K562 (cell line): Measurements from ENCODE around the gene VPREB3. TPM values are rescaled to one million over a fixed set of nuclear protein-coding genes. Genes with fewer than 3 reads are reported as not detected.

Experiments used
- ATAC-seq: fragments of 200-7000 bp; cut with Tn5 transposase; 3 replicates; pipeline ENCODE4 v1.9.1; 2020; ENCODE audit warnings: moderate library complexity
- BruUV-seq: library from RNA; stranded (reverse); fragments of 400-500 nt; replicated peaks from 2 replicates; lab custom pipeline; 2021; lab: Mats Ljungman, UMichigan
- CTCF ChIA-PET: fragments of 300-600 bp; formaldehyde crosslinking; extraction: SDS; loops from one replicate; lab custom pipeline; 2021; ENCODE audit warnings: low intra/inter-chr PET ratio; lab: Yijun Ruan, JAX
- POLR2A ChIA-PET: fragments of 300-600, 350-650 bp; sonication (Branson Sonifier 250); formaldehyde crosslinking; extraction: SDS; loops from one replicate; lab custom pipeline; 2021; ENCODE audit warnings: antibody characterized with exemption, inconsistent platforms; lab: Yijun Ruan, JAX
- DNase-seq, 4 experiments: peaks; one replicate each; pipeline versions ENCODE4 v3.0.0 to v3.0.0-alpha.2; 2011 to 2018; ENCODE audit warnings: low spot score in 3 of 4, mixed read lengths in 3 of 4; ENCODE audit errors: extremely low read depth in 1 of 4
- FAIRE-seq: peaks from 2 replicates; lab custom pipeline; 2011; peaks lifted over from hg19 to GRCh38; lab: Jason Lieb, UNC
- H2AFZ ChIP-seq: 2 replicates; pipeline ENCODE4 v1.6.0; 2011; ENCODE audit warnings: low read depth, low read length, control low read depth, inconsistent platforms
- H3K27ac ChIP-seq: fragments of 200-600 bp; 3 replicates; pipeline ENCODE4 v1.8.0; 2011; ENCODE audit warnings: low read depth, mild to moderate bottlenecking, control low read depth, inconsistent platforms, low read length, moderate library complexity, mixed read lengths; ENCODE audit errors: extremely low read depth
- H3K27me3 ChIP-seq, 2 experiments: fragments of 300-600 bp in 1 of 2; 2 replicates in 1 of 2; 3 replicates in 1 of 2; pipeline versions ENCODE4 v1.6.0 to v1.8.0; 2011; ENCODE audit warnings: inconsistent platforms in 2 of 2, low read length in 2 of 2, mild to moderate bottlenecking in 1 of 2, mixed read lengths in 1 of 2, moderate library complexity in 1 of 2; ENCODE audit not compliant: control insufficient read depth in 2 of 2, insufficient read depth in 2 of 2
- H3K36me3 ChIP-seq: fragments of 300-600 bp; 3 replicates; pipeline ENCODE4 v1.8.0; 2011; ENCODE audit warnings: mild to moderate bottlenecking, low read length, inconsistent platforms; ENCODE audit not compliant: control insufficient read depth, insufficient read depth
- H3K4me1 ChIP-seq, 2 experiments: fragments of 200-600 bp in 1 of 2; replicated peaks in 1 of 2; 2 replicates in 1 of 2; 3 replicates in 1 of 2; pipeline versions ENCODE4 v1.5.1 to v1.8.0; 2011; ENCODE audit warnings: inconsistent platforms in 2 of 2, low read length in 2 of 2, mild to moderate bottlenecking in 1 of 2, mixed read lengths in 1 of 2, moderate library complexity in 1 of 2; ENCODE audit not compliant: control insufficient read depth in 2 of 2, insufficient read depth in 2 of 2
- H3K4me2 ChIP-seq: 2 replicates; pipeline ENCODE4 v1.6.1; 2011; ENCODE audit warnings: low read length, control low read depth, inconsistent platforms, mixed read lengths; ENCODE audit not compliant: insufficient read depth
- H3K4me3 ChIP-seq: fragments of 200-600 bp; sonication (generic), shearing (Covaris generic); 2 replicates; pipeline ENCODE4 v1.5.1; 2016; ENCODE audit warnings: control low read depth, inconsistent platforms
- H3K79me2 ChIP-seq: fragments of 200-600 bp; 3 replicates; pipeline ENCODE4 v1.8.0; 2011; ENCODE audit warnings: low read length, inconsistent platforms; ENCODE audit not compliant: control insufficient read depth, insufficient read depth
- H3K9ac ChIP-seq, 2 experiments: 2 replicates each; pipeline versions ENCODE4 v1.6.0 to v1.6.1; 2011; ENCODE audit warnings: low read depth in 2 of 2, low read length in 2 of 2, control low read depth in 1 of 2, inconsistent platforms in 1 of 2, mild to moderate bottlenecking in 1 of 2, mixed read lengths in 1 of 2; ENCODE audit not compliant: insufficient read depth in 1 of 2
- H3K9me1 ChIP-seq: one replicate; pipeline ENCODE4 v1.6.0; 2011; ENCODE audit warnings: inconsistent platforms, mild to moderate bottlenecking, low read length, moderate library complexity; ENCODE audit not compliant: control insufficient read depth, insufficient read depth
- H3K9me3 ChIP-seq: replicated peaks from 2 replicates; pipeline ENCODE4 v1.5.1; 2011; ENCODE audit warnings: low read depth, low read length, inconsistent platforms; ENCODE audit not compliant: control insufficient read depth, insufficient read depth
- H4K20me1 ChIP-seq: replicated peaks from 2 replicates; pipeline ENCODE4 v1.6.1; 2011; ENCODE audit warnings: low read length, inconsistent platforms, mixed read lengths; ENCODE audit not compliant: control insufficient read depth, insufficient read depth
- CBFA2T3 ChIP-seq: fragments of 450-650 bp; IDR thresholded peaks from 2 replicates; pipeline ENCODE4 v1.6.1; 2017
- E2F3 ChIP-seq: fragments of 250-450 bp; sonication (Bioruptor Pico); IDR thresholded peaks from 2 replicates; pipeline ENCODE4 v1.4.0; 2020; ENCODE audit warnings: mild to moderate bottlenecking
- EHMT2 ChIP-seq: fragments of 450-650 bp; IDR thresholded peaks from 2 replicates; pipeline ENCODE4 v1.6.1; 2018; ENCODE audit warnings: antibody characterized with exemption
- ELF1 ChIP-seq: fragments of 200-800 bp; sonication (Bioruptor generic); IDR thresholded peaks from 2 replicates; pipeline ENCODE4 v1.6.1; 2016; ENCODE audit warnings: missing genetic modification characterization, missing compliant biosample characterization
- HSF4 ChIP-seq: fragments of 250-450 bp; sonication (Bioruptor Pico); IDR thresholded peaks from 2 replicates; pipeline ENCODE4 v2.1.2; 2022; ENCODE audit warnings: mild to moderate bottlenecking, moderate library complexity, borderline replicate concordance
- KDM2B ChIP-seq: fragments of 250-450 bp; sonication (Bioruptor Pico); IDR thresholded peaks from 2 replicates; pipeline ENCODE4 v1.8.0; 2021; ENCODE audit warnings: mild to moderate bottlenecking, moderate library complexity
- POLR2AphosphoS5 ChIP-seq: IDR thresholded peaks from 2 replicates; pipeline ENCODE4 v1.6.1; 2011; ENCODE audit warnings: mild to moderate bottlenecking, low read depth, low read length, moderate library complexity; ENCODE audit not compliant: control insufficient read depth, insufficient read depth
- SRSF3 ChIP-seq: fragments of 200-400 bp; formaldehyde crosslinking; IDR thresholded peaks from 2 replicates; pipeline ENCODE4 v1.6.1; 2016; ENCODE audit warnings: mild to moderate bottlenecking, low read length, moderate library complexity; ENCODE audit not compliant: insufficient read depth
- TCF7 ChIP-seq: sonication (generic); IDR thresholded peaks from 2 replicates; pipeline ENCODE4 v1.6.1; 2016; ENCODE audit warnings: antibody characterized with exemption, borderline replicate concordance
- ZBTB1 ChIP-seq: sonication (generic); formaldehyde crosslinking; IDR thresholded peaks from 2 replicates; pipeline ENCODE4 v1.8.1; 2023; ENCODE audit warnings: missing genetic modification reagents, low read depth, mild to moderate bottlenecking, borderline replicate concordance
- ZKSCAN8 ChIP-seq: fragments of 200-800 bp; sonication (Bioruptor generic); IDR thresholded peaks from 2 replicates; pipeline ENCODE4 v1.6.1; 2016; ENCODE audit warnings: missing genetic modification characterization, missing compliant biosample characterization
- ZNF165 ChIP-seq: fragments of 250-450 bp; sonication (Bioruptor Pico); IDR thresholded peaks from 2 replicates; pipeline ENCODE4 v1.4.0; 2020; ENCODE audit warnings: borderline replicate concordance
- ZNF274 ChIP-seq: IDR thresholded peaks from 2 replicates; pipeline ENCODE4 v1.6.1; 2011; ENCODE audit warnings: low read depth, mild to moderate bottlenecking, low read length, moderate library complexity, borderline replicate concordance
- ZNF384 ChIP-seq: IDR thresholded peaks from 2 replicates; pipeline ENCODE4 v1.6.1; 2012; ENCODE audit warnings: low read depth, low read length, improper control_type of control experiment
- ZNF431 ChIP-seq: sonication (generic); formaldehyde crosslinking; IDR thresholded peaks from 2 replicates; pipeline ENCODE4 v1.8.0; 2022; ENCODE audit warnings: mild to moderate bottlenecking, missing genetic modification reagents
- ZNF583 ChIP-seq: fragments of 250-450 bp; sonication (Bioruptor Pico); IDR thresholded peaks from 2 replicates; pipeline ENCODE4 v1.4.0; 2020
- ZNF644 ChIP-seq: fragments of 200-800 bp; sonication (Bioruptor generic); IDR thresholded peaks from 2 replicates; pipeline ENCODE4 v1.6.1; 2016; ENCODE audit warnings: low read depth, missing genetic modification characterization, missing compliant biosample characterization
- ZNF707 ChIP-seq: fragments of 250-450 bp; sonication (Bioruptor Pico); conservative IDR thresholded peaks from 2 replicates; pipeline ENCODE4 v1.8.0; 2022; ENCODE audit warnings: inconsistent platforms, mild to moderate bottlenecking, moderate library complexity
- ZNF778 ChIP-seq: fragments of 450-650 bp; formaldehyde crosslinking; IDR thresholded peaks from 2 replicates; pipeline ENCODE4 v1.4.0; 2020; ENCODE audit warnings: mild to moderate bottlenecking, moderate library complexity
- WGBS: fragments of 100-300 bp; shearing (Covaris generic); methylation state at CpG from one replicate; pipeline ENCODE4 v1.1.6; 2016; ENCODE audit warnings: low coverage, mixed read lengths; ENCODE audit not compliant: insufficient coverage; ENCODE audit errors: missing lambda C conversion rate; 5-methylcytosine and 5-hydroxymethylcytosine counted together
- in situ Hi-C: fragments of 300-500 bp; cut with MboI; formaldehyde crosslinking; loops from 4 replicates; pipeline ENCODE4 v1.15.0; 2018; ENCODE audit warnings: inconsistent platforms, mixed read lengths
- intact Hi-C: fragments of 100-400 bp; cut with micrococcal nuclease; formaldehyde crosslinking; loops from 2 replicates; pipeline ENCODE4 v1.14.2; 2022
- polyA plus RNA-seq, 8 experiments: library from polyadenylated mRNA; depleted of rRNA in 4 of 8; stranded (reverse) in 5 of 8; unstranded in 3 of 8; fragments of >200 nt; fragmentation: Nextera tagmentation in 2 of 8; fragmentation: Illumina TruSeq in 1 of 8; extraction: Ambion mirVana in 2 of 8; extraction: Trizol in 1 of 8; gene quantifications; 2 replicates each; pipeline versions ENCODE4 v1.2.1 to v1.2.3, GENCODE V29; 2011 to 2014; ENCODE audit warnings: inconsistent platforms in 1 of 8, missing spikeins in 1 of 8
- total RNA-seq, 7 experiments: library from RNA; depleted of rRNA in 6 of 7; stranded (reverse); fragments of >200 nt in 6 of 7; fragmentation: Illumina TruSeq in 2 of 7; extraction: Trizol in 2 of 7; gene quantifications; 2 replicates each; pipeline versions ENCODE4 v1.2.1 to v1.2.3, GENCODE V29; 2011 to 2021; ENCODE audit warnings: low replicate concordance in 1 of 7
- TF ChIP-seq, protein P1 (sequence below): IDR thresholded peaks from 2 replicates; pipeline ENCODE4 v1.6.1; 2012; ENCODE audit warnings: low read depth, low read length, improper control_type of control experiment, borderline replicate concordance
- TF ChIP-seq, protein P2 (sequence below): sonication (generic); formaldehyde crosslinking; IDR thresholded peaks from 2 replicates; pipeline ENCODE4 v1.8.0; 2022; ENCODE audit warnings: missing genetic modification reagents, mild to moderate bottlenecking, moderate library complexity, borderline replicate concordance

Gene VPREB3
- total and polyA plus RNA-seq, 9 of the 15 experiments (the other 6 are each of a cell fraction or from before 2014, with no cell fraction given): 0.14 to 0.71 (median 0.20) TPM; not detected in 6

DNA sequence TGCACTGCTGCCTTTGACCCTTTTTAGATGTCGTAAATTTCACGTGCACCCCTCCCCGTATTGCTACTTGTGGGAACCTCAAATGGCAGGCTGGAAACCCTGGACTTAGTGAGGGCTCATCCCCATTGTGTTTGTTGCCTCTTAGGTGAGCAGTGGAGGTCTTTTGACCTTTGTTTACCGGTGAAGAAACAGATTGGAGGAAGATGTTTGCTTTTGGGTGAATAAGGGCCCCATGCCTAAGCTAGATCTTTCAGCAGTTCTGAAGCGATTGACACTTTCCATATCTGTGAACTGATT lies 33.3 kb upstream of the VPREB3 start (continued):
- TF ChIP-seq ZNF384: no peak
- no peak for TF ChIP-seq ZNF274
- TF ChIP-seq SRSF3: no peak
- TF ChIP-seq ZBTB1: no peak
- TF ChIP-seq ZNF165 (CRISPR knock-in tag): no peak
- TF ChIP-seq ZKSCAN8 (CRISPR knock-in tag): no peak
- TF ChIP-seq POLR2AphosphoS5: no peak
- no peak for TF ChIP-seq CBFA2T3
- TF ChIP-seq E2F3 (CRISPR knock-in tag): no peak
- TF ChIP-seq ELF1 (tag): no peak

DNA sequence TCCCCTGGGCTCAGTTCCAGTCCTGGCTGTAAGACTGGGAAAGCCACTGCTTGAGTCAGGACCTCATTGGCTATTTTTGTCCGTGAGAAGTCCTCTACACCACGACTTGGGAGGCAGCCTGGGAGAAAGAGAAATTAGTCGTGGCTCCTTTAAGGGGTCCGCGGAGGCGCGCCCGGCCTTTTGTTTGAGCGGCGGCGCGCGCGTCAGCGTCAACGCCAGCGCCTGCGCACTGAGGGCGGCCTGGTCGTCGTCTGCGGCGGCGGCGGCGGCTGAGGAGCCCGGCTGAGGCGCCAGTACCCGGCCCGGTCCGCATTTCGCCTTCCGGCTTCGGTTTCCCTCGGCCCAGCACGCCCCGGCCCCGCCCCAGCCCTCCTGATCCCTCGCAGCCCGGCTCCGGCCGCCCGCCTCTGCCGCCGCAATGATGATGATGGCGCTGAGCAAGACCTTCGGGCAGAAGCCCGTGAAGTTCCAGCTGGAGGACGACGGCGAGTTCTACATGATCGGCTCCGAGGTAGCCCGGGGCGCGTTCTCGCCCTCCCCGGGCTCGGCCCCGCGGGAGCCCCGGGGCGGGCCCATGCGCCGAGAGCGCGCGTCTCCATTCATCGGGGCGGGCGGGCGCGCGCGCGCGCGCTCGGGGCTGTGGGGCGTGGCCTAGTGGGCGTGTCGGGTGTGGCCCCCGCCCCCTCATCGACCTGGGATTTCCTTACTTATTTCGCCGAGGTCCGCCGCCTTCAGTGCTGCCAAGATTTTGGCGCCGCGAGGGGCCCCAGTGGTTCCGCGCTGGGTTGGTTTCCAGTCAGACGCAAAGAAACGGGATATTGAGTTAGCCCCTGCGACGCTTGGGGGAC lies 32.8 kb upstream of the VPREB3 start, which contains the start of gene SMARCB1:
Gene SMARCB1, plus strand, starts transcription at position 215 of the 848 bp plus-strand sequence. Its CDS starts 204 bp downstream, at position 419.
- H3K9me1 ChIP-seq: no peaks in the 10 kb centered on the region
- no TSS peak for BruUV-seq
- DNase-seq: peak; percentile 90 to 95 (median 94)
- peaks cover 15 to 16% of the 10 kb centered on the region in 2 experiments; a peak in 4 of 5 replicates for H3K4me1 ChIP-seq
- H3K79me2 ChIP-seq: peaks cover 44% of the 10 kb centered on the region
- no peaks in the 10 kb centered on the region for H3K27me3 ChIP-seq
- H3K9ac ChIP-seq: peak within 1 kb of the TSS; percentile 92 to 96
- H3K9me3 ChIP-seq: no peaks in the 10 kb centered on the region
- H3K4me3 ChIP-seq: peak within 1 kb of the TSS; percentile 88
- H3K36me3 ChIP-seq: peaks cover 24% of the 10 kb centered on the region
- H2AFZ ChIP-seq: peak within 1 kb of the TSS; percentile 96
- peak within 1 kb of the TSS; percentile 99 for H3K27ac ChIP-seq
- WGBS: under 1% methylated on average over 32 of the region's 97 CpGs
- FAIRE-seq: peak; percentile 76
- H3K4me2 ChIP-seq: peak within 1 kb of the TSS; percentile 96
- POLR2A ChIA-PET: interaction anchor here (1.6 to 1.7 kb wide), 2 partner anchors 12 to 19 kb away, joined by 3 to 6 read pairs; no protein-coding TSS in a partner anchor
- peak; percentile 84 for ATAC-seq
- peaks cover 10% of the 10 kb centered on the region for H4K20me1 ChIP-seq
- in situ Hi-C loops: no loop called here
- CTCF ChIA-PET: no interaction called here
- intact Hi-C loops: no loop called here
- TF ChIP-seq TCF7 (no peak), EHMT2 (no peak), HSF4 (CRISPR knock-in tag) (no peak), ZNF583 (no peak), ZNF644 (tag) (peak; percentile 86), ZNF431 (no peak), ZNF707 (CRISPR knock-in tag) (no peak), KDM2B (no peak), ZNF778 (CRISPR knock-in tag) (no peak)
- TF ChIP-seq, protein P1, sequence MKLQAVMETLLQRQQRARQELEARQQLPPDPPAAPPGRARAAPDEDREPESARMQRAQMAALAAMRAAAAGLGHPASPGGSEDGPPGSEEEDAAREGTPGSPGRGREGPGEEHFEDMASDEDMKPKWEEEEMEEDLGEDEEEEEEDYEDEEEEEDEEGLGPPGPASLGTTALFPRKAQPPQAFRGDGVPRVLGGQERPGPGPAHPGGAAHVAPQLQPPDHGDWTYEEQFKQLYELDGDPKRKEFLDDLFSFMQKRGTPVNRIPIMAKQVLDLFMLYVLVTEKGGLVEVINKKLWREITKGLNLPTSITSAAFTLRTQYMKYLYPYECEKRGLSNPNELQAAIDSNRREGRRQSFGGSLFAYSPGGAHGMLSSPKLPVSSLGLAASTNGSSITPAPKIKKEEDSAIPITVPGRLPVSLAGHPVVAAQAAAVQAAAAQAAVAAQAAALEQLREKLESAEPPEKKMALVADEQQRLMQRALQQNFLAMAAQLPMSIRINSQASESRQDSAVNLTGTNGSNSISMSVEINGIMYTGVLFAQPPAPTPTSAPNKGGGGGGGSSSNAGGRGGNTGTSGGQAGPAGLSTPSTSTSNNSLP: no peak
- TF ChIP-seq, protein P2, sequence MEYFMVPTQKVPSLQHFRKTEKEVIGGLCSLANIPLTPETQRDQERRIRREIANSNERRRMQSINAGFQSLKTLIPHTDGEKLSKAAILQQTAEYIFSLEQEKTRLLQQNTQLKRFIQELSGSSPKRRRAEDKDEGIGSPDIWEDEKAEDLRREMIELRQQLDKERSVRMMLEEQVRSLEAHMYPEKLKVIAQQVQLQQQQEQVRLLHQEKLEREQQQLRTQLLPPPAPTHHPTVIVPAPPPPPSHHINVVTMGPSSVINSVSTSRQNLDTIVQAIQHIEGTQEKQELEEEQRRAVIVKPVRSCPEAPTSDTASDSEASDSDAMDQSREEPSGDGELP (CRISPR knock-in tag): peak; percentile 79; the same call in 1 of the 2 replicates
